ENCODE data around the gene COL8A1.
A peak's percentile ranks its signal among the peaks of the same experiment; 100 is the strongest.

COL8A1 gene

GRCh38 chr3:99670556-99670950, 32.2 kb downstream of the COL8A1 start:
- no peak for DNase-seq

- no peak for DNase-seq
Measured at GRCh38 chr3:99674086-99674789, 35.8 kb downstream of the COL8A1 start.

DNA sequence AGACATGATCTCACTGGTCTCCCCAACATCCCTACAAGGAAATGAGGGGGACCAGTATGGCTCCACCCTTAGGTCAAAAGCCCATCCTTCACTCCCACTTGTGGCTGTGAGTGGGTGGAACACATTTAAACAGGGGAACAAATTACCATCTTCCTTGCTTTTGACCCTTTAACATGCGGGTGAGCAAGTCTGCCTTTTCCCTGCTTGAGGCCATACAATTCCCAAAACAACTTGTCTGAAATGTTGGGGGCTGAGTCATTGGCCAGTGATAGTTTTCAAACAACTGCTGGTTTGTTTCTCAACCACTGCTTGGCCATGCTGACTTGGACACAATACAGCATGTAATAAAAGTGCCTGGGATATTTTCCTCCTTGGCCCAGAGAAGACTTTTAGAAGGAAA, 39.6 kb downstream of the COL8A1 start:
- no peak for DNase-seq

- DNase-seq = no peak
Measured at GRCh38 chr3:99678896-99679295, 40.5 kb downstream of the COL8A1 start.

DNA sequence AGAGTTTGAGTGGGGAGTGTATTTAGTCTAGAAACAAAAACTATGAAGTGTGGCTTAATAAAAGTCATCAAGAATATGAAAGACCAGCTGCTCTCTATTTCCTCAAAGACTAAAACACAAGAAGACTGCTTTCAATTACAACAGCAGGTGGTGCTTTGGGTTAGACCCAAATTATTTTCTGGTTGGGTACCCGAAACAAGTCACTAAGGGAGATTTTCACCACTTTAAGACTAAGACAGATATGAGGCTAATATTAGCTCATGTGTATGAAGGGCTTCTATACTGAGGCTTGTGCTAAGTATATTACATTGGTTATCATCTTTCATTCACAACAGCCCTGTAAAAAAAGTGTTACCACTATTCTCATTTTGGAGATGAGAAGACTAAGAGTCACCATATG, 43.1 kb downstream of the COL8A1 start:
- DNase-seq = no peak

GRCh38 chr3:99681976-99682375, 43.6 kb downstream of the COL8A1 start:
- DNase-seq = no peak

- no peak for DNase-seq
Measured at GRCh38 chr3:99683465-99683864, 45.1 kb downstream of the COL8A1 start.

GRCh38 chr3:99683876-99684275, 45.5 kb downstream of the COL8A1 start:
- no peak for DNase-seq

DNA sequence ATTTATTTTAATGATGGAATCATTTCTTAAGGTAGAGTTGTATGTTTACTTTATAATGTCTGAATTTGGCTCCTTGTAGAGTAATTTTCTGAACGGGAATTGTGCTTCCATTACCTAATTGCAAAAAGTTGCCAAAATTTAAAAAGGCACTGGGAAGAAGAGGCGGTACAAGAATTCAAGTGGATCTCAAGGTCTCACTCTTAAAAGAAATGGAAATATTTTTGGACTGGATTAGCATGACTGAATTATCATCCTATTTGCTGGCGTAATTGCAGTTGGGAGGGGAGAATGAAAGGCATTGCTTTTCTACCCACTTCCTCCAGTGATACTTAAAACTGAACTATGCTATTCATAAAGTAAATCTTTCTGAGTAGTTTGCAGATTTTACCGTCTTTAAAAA, 46.2 kb downstream of the COL8A1 start:
- DNase-seq = no peak

DNA sequence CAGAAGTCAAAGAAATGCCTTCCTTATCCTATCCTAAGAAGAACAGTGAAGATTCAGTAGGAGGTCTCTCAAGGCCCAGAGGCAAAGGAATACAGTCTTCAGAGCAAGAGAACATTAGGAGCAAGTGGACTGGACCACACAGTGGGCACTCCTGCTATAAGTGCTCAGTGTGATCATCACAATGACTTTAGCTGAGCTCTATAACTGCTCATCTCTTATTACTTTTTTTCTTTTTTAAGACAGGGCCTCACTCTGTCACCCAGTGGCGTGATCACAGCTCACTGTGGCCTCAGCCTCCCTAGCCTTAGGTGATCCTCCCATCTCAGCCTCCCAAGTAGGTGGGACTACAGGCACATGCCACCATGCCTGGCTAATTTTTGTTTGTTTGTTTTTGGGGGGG, 48.1 kb downstream of the COL8A1 start:
- no peak for DNase-seq

GRCh38 chr3:99686955-99687612, 48.7 kb downstream of the COL8A1 start:
- DNase-seq = peak in 24 of 51 donors; percentile 0 to 43 (median 8)

- no peak for DNase-seq
Measured at GRCh38 chr3:99690761-99691369, 52.5 kb downstream of the COL8A1 start.

DNA sequence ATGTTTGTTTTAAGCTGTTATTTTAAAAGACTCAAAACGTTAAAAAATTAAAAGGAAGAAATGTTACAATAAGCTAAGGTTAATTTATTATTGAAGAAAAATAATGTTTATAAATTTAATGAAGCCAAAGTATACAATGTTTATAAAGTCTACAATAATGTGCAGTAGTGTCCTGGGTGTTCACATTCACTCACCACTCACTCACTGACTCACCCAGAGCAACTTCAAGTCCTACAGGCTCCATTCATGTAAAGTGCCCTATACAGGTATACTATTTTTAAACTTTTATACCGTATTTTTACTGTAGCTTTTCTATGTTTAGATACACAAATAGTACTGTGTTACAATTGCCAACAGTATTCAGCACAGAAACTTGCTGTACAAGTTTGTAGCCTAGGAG, 55.2 kb downstream of the COL8A1 start:
- DNase-seq = no peak

- no peak for DNase-seq
Measured at GRCh38 chr3:99696497-99696896, 58.1 kb downstream of the COL8A1 start.

GRCh38 chr3:99697250-99697649, 58.9 kb downstream of the COL8A1 start:
- no peak for DNase-seq

DNA sequence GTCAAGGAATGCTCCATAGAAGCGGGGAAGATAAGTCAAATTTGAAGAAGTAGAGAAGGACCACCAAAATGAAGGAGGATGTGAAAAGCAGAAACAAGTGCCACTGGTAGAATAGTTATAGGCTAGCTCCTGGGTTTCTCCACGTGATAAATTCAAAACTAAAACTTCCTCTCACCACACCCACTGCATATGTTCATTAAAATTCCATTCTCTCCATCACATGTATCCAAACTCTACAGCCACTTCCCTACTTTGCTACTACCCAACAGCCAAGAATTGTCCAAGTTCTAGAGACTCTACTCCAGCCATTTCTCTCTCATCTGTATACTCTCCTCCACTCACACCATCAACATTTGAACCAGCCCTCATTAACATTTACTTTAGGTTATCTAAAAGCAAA, 60.5 kb downstream of the COL8A1 start:
- DNase-seq = no peak

DNA sequence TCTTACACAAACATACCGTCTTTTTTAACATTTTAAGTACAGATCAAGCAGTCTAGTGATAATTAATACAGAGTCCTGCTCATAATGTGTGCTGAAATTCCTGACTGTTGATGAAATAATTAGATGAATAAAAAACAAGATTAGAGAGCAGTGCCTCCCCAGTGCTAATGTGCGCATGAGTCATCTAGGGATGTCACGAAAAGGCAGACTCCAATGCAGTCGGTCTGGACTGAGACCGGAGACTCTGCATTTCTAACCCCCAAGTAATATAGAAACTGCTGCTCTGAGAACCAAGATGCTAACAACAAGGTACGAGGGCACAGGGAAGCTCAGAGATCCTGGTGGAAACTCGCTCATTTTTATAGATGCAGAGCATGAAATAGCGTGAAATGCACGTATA, 61.4 kb downstream of the COL8A1 start:
- no peak for DNase-seq

DNA sequence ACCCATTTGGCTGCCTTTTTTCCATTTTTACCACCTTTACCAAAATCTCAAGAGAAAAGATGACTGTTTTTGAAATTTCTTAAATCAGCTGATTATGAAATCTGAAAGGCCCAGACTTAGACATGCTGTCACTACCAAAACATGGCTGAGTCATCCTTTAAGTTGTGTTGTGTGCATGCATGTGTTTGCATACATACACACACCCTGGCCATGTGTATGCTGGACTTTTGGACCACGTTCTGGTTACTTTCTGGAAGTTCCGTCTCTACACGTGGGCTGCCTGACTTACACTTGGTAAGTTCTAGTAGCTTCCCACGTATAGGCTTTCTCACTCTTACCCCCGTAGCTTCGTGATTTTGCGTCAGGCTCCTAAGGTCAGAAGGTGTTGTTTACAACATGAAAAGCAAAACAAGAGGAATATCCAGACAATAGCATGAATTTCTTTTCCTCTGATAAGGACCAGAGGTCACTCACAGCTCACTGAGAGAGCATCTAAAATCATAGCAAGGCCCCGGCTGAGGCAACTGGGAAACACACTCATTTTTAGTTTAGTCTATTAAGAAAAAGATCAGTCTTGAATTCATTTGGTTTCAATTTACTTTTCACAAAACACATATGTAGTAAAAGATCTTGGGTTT, 62.4 kb downstream of the COL8A1 start:
- DNase-seq = no peak

- no peak for DNase-seq
Measured at GRCh38 chr3:99702953-99703943, 64.9 kb downstream of the COL8A1 start.

GRCh38 chr3:99704417-99704816, 66.0 kb downstream of the COL8A1 start:
- no peak for DNase-seq

- DNase-seq = no peak
Measured at GRCh38 chr3:99706410-99706809, 68.0 kb downstream of the COL8A1 start.
